ENCODE results near the gene SPN.

The SPN gene

DNA sequence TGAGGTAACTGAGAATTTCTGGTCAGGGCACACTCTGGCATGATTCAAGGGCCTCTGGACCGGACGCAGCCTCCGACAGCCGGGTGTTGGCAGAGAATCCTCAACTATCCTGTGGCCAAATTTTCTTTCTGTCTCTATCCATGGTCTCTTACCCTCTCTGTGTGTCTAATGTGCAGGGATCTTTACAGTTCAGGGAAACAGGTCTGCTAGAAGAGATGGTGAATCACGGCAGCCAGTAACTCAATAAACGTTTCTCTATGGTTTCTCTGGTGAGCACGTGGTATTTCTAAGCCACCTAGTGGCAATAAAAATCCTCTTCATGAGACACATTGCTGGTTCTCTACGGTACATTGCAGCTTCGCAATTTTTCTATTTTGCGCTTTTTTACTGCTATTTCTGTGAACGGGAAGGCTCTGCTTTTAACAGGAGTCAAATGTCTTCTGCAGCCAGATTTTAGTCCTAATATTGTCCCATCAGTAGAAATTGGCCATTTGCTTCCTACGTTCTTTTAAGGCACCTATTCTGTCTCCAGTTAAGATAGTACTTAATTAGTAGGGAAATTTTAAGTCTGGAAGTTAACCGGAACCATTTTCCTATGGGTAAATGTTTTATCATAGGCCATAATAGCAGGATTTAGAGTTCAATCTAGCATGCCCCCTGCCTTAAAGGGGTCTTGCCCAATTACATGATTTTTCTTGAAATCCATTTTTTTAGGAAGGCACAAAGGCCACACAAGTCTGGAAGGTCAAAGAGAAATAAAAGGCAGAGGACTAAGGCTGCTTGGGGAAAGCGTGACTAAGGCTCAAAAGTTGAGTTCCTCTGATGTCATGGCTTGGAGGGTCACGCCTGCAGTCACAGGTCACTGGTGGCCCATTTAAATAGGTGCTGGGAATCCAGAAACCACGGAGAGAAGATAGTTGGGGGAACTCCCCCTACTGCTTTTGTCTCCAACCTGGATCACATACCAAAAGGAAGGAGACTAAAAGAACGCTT, 47.5 kb downstream of the SPN start (continued):
- TF ChIP-seq, protein P1, sequence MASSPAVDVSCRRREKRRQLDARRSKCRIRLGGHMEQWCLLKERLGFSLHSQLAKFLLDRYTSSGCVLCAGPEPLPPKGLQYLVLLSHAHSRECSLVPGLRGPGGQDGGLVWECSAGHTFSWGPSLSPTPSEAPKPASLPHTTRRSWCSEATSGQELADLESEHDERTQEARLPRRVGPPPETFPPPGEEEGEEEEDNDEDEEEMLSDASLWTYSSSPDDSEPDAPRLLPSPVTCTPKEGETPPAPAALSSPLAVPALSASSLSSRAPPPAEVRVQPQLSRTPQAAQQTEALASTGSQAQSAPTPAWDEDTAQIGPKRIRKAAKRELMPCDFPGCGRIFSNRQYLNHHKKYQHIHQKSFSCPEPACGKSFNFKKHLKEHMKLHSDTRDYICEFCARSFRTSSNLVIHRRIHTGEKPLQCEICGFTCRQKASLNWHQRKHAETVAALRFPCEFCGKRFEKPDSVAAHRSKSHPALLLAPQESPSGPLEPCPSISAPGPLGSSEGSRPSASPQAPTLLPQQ (tag by site-specific recombination; IDR thresholded peaks at IDR 0.05): peak; percentile 67
- TF ChIP-seq, protein P2, sequence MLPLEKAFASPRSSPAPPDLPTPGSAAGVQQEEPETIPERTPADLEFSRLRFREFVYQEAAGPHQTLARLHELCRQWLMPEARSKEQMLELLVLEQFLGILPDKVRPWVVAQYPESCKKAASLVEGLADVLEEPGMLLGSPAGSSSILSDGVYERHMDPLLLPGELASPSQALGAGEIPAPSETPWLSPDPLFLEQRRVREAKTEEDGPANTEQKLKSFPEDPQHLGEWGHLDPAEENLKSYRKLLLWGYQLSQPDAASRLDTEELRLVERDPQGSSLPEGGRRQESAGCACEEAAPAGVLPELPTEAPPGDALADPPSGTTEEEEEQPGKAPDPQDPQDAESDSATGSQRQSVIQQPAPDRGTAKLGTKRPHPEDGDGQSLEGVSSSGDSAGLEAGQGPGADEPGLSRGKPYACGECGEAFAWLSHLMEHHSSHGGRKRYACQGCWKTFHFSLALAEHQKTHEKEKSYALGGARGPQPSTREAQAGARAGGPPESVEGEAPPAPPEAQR (tag by site-specific recombination; IDR thresholded peaks at IDR 0.05): no peak
- TF ChIP-seq, protein P3, sequence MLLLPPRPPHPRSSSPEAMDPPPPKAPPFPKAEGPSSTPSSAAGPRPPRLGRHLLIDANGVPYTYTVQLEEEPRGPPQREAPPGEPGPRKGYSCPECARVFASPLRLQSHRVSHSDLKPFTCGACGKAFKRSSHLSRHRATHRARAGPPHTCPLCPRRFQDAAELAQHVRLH (tag by site-specific recombination; IDR thresholded peaks at IDR 0.05): peak; percentile 63; the same call in 1 of the 2 replicates
- TF ChIP-seq ZNF324 (tag by site-specific recombination; IDR thresholded peaks at IDR 0.05): no peak
- TF ChIP-seq MYNN (tag by site-specific recombination; IDR thresholded peaks at IDR 0.05; ENCODE audit: borderline replicate concordance): no peak
- TF ChIP-seq ZNF223 (tag by site-specific recombination; IDR thresholded peaks at IDR 0.05): no peak
- TF ChIP-seq ZBTB17 (tag by site-specific recombination; IDR thresholded peaks at IDR 0.05): peak; percentile 56
- TF ChIP-seq ZNF624 (tag by site-specific recombination; IDR thresholded peaks at IDR 0.05): no peak
- TF ChIP-seq GLI2 (tag by site-specific recombination; IDR thresholded peaks at IDR 0.05; ENCODE audit: borderline replicate concordance, low read depth): no peak
- TF ChIP-seq ZFP69B (tag by site-specific recombination; IDR thresholded peaks at IDR 0.05): peak; percentile 42; the same call in 1 of the 2 replicates
- no peak for TF ChIP-seq KLF7 (tag by site-specific recombination; IDR thresholded peaks at IDR 0.05; ENCODE audit: borderline replicate concordance)
- TF ChIP-seq, protein P4, sequence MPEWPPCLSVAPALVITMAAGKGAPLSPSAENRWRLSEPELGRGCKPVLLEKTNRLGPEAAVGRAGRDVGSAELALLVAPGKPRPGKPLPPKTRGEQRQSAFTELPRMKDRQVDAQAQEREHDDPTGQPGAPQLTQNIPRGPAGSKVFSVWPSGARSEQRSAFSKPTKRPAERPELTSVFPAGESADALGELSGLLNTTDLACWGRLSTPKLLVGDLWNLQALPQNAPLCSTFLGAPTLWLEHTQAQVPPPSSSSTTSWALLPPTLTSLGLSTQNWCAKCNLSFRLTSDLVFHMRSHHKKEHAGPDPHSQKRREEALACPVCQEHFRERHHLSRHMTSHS (tag by site-specific recombination; IDR thresholded peaks at IDR 0.05): no peak
- TF ChIP-seq ZNF621 (tag by site-specific recombination; IDR thresholded peaks at IDR 0.05): no peak
- no peak for TF ChIP-seq ZBTB20 (tag by site-specific recombination; IDR thresholded peaks at IDR 0.05)
- no peak for TF ChIP-seq ZEB2 (tag by site-specific recombination; IDR thresholded peaks at IDR 0.05)
- TF ChIP-seq ZNF2 (tag by site-specific recombination; IDR thresholded peaks at IDR 0.05): no peak
- no peak for TF ChIP-seq ZNF266 (tag by site-specific recombination; IDR thresholded peaks at IDR 0.05; ENCODE audit: low read depth)
- TF ChIP-seq ZNF248 (tag by site-specific recombination; IDR thresholded peaks at IDR 0.05): no peak
- TF ChIP-seq ZNF629 (tag by site-specific recombination; IDR thresholded peaks at IDR 0.05): no peak
- peak; percentile 59 for TF ChIP-seq ZBTB44 (tag by site-specific recombination; IDR thresholded peaks at IDR 0.05)
- TF ChIP-seq ZNF777 (tag by site-specific recombination; IDR thresholded peaks at IDR 0.05; ENCODE audit: borderline replicate concordance): no peak
- TF ChIP-seq ZNF658 (tag by site-specific recombination; IDR thresholded peaks at IDR 0.05): no peak
- no peak for TF ChIP-seq GFI1B (tag by site-specific recombination; IDR thresholded peaks at IDR 0.05)
- no peak for TF ChIP-seq ZNF473 (tag by site-specific recombination; IDR thresholded peaks at IDR 0.05)
- no peak for TF ChIP-seq ZNF501 (tag by site-specific recombination; IDR thresholded peaks at IDR 0.05)
- TF ChIP-seq ZNF626 (tag by site-specific recombination; IDR thresholded peaks at IDR 0.05): no peak
- TF ChIP-seq ZNF514 (tag by site-specific recombination; IDR thresholded peaks at IDR 0.05): no peak
- peak; percentile 39; the same call in 1 of the 2 replicates for TF ChIP-seq ZNF335 (tag by site-specific recombination; conservative IDR thresholded peaks at IDR 0.05)
- no peak for TF ChIP-seq ZNF837 (tag by site-specific recombination; IDR thresholded peaks at IDR 0.05)
- peak; percentile 69; the same call in 1 of the 2 replicates for TF ChIP-seq PRDM1 (tag by site-specific recombination; IDR thresholded peaks at IDR 0.05)
- TF ChIP-seq ZNF670 (tag by site-specific recombination; IDR thresholded peaks at IDR 0.05; ENCODE audit: low read depth): no peak
